Caco-2 (cell line): ENCODE results near the gene CDC42EP5. TPM values are rescaled to one million over a fixed set of nuclear protein-coding genes. Genes with fewer than 3 reads are reported as not detected.

Experiments
- BruUV-seq: library from RNA; stranded (reverse); fragments of 400-500 nt; replicated peaks from 2 replicates; lab custom pipeline; 2021; lab: Mats Ljungman, UMichigan
- CTCF ChIA-PET: fragments of 300-600 bp; sonication (Branson Sonifier 250); formaldehyde crosslinking; loops from one replicate; lab custom pipeline; 2022; ENCODE audit warnings: antibody characterized with exemption; lab: Charles Lee
- POLR2A ChIA-PET: fragments of 300-600 bp; sonication (Branson Sonifier 250); formaldehyde crosslinking; loops from one replicate; lab custom pipeline; 2022; ENCODE audit warnings: antibody characterized with exemption; lab: Charles Lee
- DNase-seq, 2 experiments: peaks; one replicate each; pipeline versions ENCODE4 v3.0.0 to v3.0.0-alpha.2; 2020 to 2022
- H3K27me3 ChIP-seq: replicated peaks from 2 replicates; pipeline ENCODE4 v1.6.0; 2011; ENCODE audit warnings: low read length; ENCODE audit not compliant: control insufficient read depth, insufficient read depth
- H3K36me3 ChIP-seq: 2 replicates; pipeline ENCODE4 v1.5.1; 2011; ENCODE audit warnings: low read length; ENCODE audit not compliant: control insufficient read depth, insufficient read depth
- H3K4me1 ChIP-seq: fragments of 250-450 bp; sonication (Bioruptor Pico); 2 replicates; pipeline ENCODE4 v1.5.1; 2020; ENCODE audit warnings: mild to moderate bottlenecking
- H3K4me3 ChIP-seq: 2 replicates; pipeline ENCODE4 v1.5.1; 2011; ENCODE audit warnings: low read depth, mild to moderate bottlenecking, control low read depth, low read length
- H3K9me3 ChIP-seq: fragments of 250-450 bp; sonication (Bioruptor Pico); 2 replicates; pipeline ENCODE4 v1.5.1; 2020; ENCODE audit warnings: mild to moderate bottlenecking, moderate library complexity
- H3K27ac Mint-ChIP-seq: one replicate; pipeline ENCODE4 v1.8.0; 2022; ENCODE audit warnings: mixed read lengths; ENCODE audit not compliant: unreplicated experiment
- H3K27me3 Mint-ChIP-seq: one replicate; pipeline ENCODE4 v1.8.0; 2022; ENCODE audit warnings: mixed read lengths; ENCODE audit not compliant: insufficient read depth, unreplicated experiment
- H3K36me3 Mint-ChIP-seq: one replicate; pipeline ENCODE4 v1.8.0; 2022; ENCODE audit warnings: mild to moderate bottlenecking, mixed read lengths; ENCODE audit not compliant: insufficient read depth, unreplicated experiment
- H3K4me1 Mint-ChIP-seq: one replicate; pipeline ENCODE4 v1.8.0; 2022; ENCODE audit warnings: low read depth, mixed read lengths; ENCODE audit not compliant: unreplicated experiment
- H3K4me3 Mint-ChIP-seq: one replicate; pipeline ENCODE4 v1.8.0; 2022; ENCODE audit warnings: mild to moderate bottlenecking, moderate library complexity, mixed read lengths; ENCODE audit not compliant: unreplicated experiment
- H3K9me3 Mint-ChIP-seq: one replicate; pipeline ENCODE4 v1.8.0; 2022; ENCODE audit warnings: mixed read lengths; ENCODE audit not compliant: unreplicated experiment
- CTCF ChIP-seq, 2 experiments: fragments of 200-600 bp in 1 of 2; IDR thresholded peaks; 1 replicate in 1 of 2; 2 replicates in 1 of 2; pipeline versions ENCODE4 v1.5.1 to v1.8.0; 2011 to 2022; ENCODE audit warnings: antibody characterized with exemption in 1 of 2, control low read depth in 1 of 2, inconsistent platforms in 1 of 2, low read depth in 1 of 2, low read length in 1 of 2, mild to moderate bottlenecking in 1 of 2, moderate library complexity in 1 of 2; ENCODE audit not compliant: insufficient read depth in 1 of 2, severe bottlenecking in 1 of 2, unreplicated experiment in 1 of 2
- intact Hi-C: fragments of 100-400 bp; cut with micrococcal nuclease; formaldehyde crosslinking; loops from one replicate; pipeline ENCODE4 v1.10.0; 2022; ENCODE audit not compliant: unreplicated experiment
- total RNA-seq: library from RNA; stranded (reverse); gene quantifications from 2 replicates; pipeline ENCODE4 v1.2.3, GENCODE V29; 2022

CDC42EP5 gene
- total RNA-seq, 1 experiment from 2014 or later: 8.6 TPM

GRCh38 chr19:54428323-54429175, 44.5 kb downstream of the CDC42EP5 start:
- Histone ChIP-seq H3K9me3 (no peaks in the 10 kb centered on the region), H3K27me3 (no peaks in the 10 kb centered on the region), H3K36me3 (no peaks in the 10 kb centered on the region), H3K4me3 (no peak overlapping the region), H3K4me1 (no peaks in the 10 kb centered on the region; the same call in 1 of the 2 replicates)
- no TSS peak for BruUV-seq
- ChIA-PET CTCF (no interaction called here), POLR2A (no interaction called here)
- H3K4me3 Mint-ChIP-seq: no peak overlapping the region
- peaks cover 9% of the 10 kb centered on the region for H3K4me1 Mint-ChIP-seq
- DNase-seq: no peak
- peak overlapping the region; percentile 24 for H3K27ac Mint-ChIP-seq
- H3K36me3 Mint-ChIP-seq: peaks cover 34% of the 10 kb centered on the region
- peaks cover 9% of the 10 kb centered on the region for H3K27me3 Mint-ChIP-seq
- no peaks in the 10 kb centered on the region for H3K9me3 Mint-ChIP-seq
- intact Hi-C loops: no loop called here
- TF ChIP-seq CTCF (IDR thresholded peaks at IDR 0.05; ENCODE audit: insufficient read depth in 1 of 2, low read depth in 1 of 2, low read length in 1 of 2, severe bottlenecking in 1 of 2, unreplicated experiment in 1 of 2): no peak

- H3K4me3 Mint-ChIP-seq: no peak overlapping the region
- DNase-seq: no peak
- H3K27ac Mint-ChIP-seq: no peak overlapping the region
- ChIA-PET CTCF (no interaction called here), POLR2A (no interaction called here)
- BruUV-seq: no TSS peak
- H3K4me1 ChIP-seq: no peaks in the 10 kb centered on the region; the same call in 1 of the 2 replicates
- no peaks in the 10 kb centered on the region for H3K36me3 ChIP-seq
- no peak overlapping the region for H3K4me3 ChIP-seq
- intact Hi-C loops: no loop called here
- no peak for TF ChIP-seq CTCF (IDR thresholded peaks at IDR 0.05; ENCODE audit: insufficient read depth in 1 of 2, low read depth in 1 of 2, low read length in 1 of 2, severe bottlenecking in 1 of 2, unreplicated experiment in 1 of 2)
- H3K9me3 ChIP-seq: no peaks in the 10 kb centered on the region
- H3K27me3 Mint-ChIP-seq: peaks cover 9% of the 10 kb centered on the region
- H3K27me3 ChIP-seq: no peaks in the 10 kb centered on the region
- peaks cover 34% of the 10 kb centered on the region for H3K36me3 Mint-ChIP-seq
- no peaks in the 10 kb centered on the region for H3K9me3 Mint-ChIP-seq
- peaks cover 8% of the 10 kb centered on the region for H3K4me1 Mint-ChIP-seq
Observed at GRCh38 chr19:54427586-54427985, 45.5 kb downstream of the CDC42EP5 start.

- CTCF ChIA-PET: no interaction called here
- peaks cover 9% of the 10 kb centered on the region for H3K27me3 Mint-ChIP-seq
- no peaks in the 10 kb centered on the region for H3K4me1 ChIP-seq
- no TSS peak for BruUV-seq
- TF ChIP-seq CTCF (IDR thresholded peaks at IDR 0.05; ENCODE audit: insufficient read depth in 1 of 2, low read depth in 1 of 2, low read length in 1 of 2, severe bottlenecking in 1 of 2, unreplicated experiment in 1 of 2): no peak
- POLR2A ChIA-PET: no interaction called here
- H3K36me3 Mint-ChIP-seq: peaks cover 32% of the 10 kb centered on the region
- no peak for DNase-seq
- H3K27ac Mint-ChIP-seq: no peak overlapping the region
- H3K4me3 Mint-ChIP-seq: no peak overlapping the region
- H3K27me3 ChIP-seq: no peaks in the 10 kb centered on the region
- H3K4me3 ChIP-seq: no peak overlapping the region
- H3K9me3 ChIP-seq: no peaks in the 10 kb centered on the region
- H3K36me3 ChIP-seq: no peaks in the 10 kb centered on the region
- intact Hi-C loops: no loop called here
- H3K9me3 Mint-ChIP-seq: no peaks in the 10 kb centered on the region
- no peaks in the 10 kb centered on the region for H3K4me1 Mint-ChIP-seq
Observed at GRCh38 chr19:54426291-54426931, 46.7 kb downstream of the CDC42EP5 start.
